GM19455 (cell line): Measurements from ENCODE around the gene TPM2.
A peak's percentile ranks its signal among the peaks of the same experiment; 100 is the strongest.

Experiments
- ATAC-seq: cut with Tn5 transposase; IDR thresholded peaks from one replicate; pipeline ENCODE4 v1.9.1; 2021; ENCODE audit not compliant: unreplicated experiment

Gene TPM2

GRCh38 chr9:35679091-35679490, 10.6 kb downstream of the TPM2 start:
- ATAC-seq, result no peak

DNA sequence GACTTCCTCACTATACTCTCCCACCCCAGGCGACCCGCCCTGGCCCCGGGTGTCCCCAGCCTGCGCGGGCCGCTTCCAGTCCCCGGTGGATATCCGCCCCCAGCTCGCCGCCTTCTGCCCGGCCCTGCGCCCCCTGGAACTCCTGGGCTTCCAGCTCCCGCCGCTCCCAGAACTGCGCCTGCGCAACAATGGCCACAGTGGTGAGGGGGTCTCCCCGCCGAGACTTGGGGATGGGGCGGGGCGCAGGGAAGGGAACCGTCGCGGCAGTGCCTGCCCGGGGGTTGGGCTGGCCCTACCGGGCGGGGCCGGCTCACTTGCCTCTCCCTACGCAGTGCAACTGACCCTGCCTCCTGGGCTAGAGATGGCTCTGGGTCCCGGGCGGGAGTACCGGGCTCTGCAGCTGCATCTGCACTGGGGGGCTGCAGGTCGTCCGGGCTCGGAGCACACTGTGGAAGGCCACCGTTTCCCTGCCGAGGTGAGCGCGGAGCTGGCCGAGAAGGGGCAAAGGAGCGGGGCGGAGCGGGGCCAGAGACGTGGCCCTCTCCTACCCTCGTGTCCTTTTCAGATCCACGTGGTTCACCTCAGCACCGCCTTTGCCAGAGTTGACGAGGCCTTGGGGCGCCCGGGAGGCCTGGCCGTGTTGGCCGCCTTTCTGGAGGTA, 13.9 kb downstream of the TPM2 start:
- no peak for ATAC-seq

DNA sequence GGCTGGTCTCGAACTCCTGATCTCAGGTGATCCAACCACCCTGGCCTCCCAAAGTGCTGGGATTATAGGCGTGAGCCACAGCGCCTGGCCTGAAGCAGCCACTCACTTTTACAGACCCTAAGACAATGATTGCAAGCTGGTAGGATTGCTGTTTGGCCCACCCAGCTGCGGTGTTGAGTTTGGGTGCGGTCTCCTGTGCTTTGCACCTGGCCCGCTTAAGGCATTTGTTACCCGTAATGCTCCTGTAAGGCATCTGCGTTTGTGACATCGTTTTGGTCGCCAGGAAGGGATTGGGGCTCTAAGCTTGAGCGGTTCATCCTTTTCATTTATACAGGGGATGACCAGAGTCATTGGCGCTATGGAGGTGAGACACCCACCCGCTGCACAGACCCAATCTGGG, 14.5 kb downstream of the TPM2 start:
- no peak for ATAC-seq

DNA sequence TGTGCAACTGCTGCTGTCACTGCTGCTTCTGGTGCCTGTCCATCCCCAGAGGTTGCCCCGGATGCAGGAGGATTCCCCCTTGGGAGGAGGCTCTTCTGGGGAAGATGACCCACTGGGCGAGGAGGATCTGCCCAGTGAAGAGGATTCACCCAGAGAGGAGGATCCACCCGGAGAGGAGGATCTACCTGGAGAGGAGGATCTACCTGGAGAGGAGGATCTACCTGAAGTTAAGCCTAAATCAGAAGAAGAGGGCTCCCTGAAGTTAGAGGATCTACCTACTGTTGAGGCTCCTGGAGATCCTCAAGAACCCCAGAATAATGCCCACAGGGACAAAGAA, 15.7 kb downstream of the TPM2 start:
- ATAC-seq, result no peak

- ATAC-seq, result no peak
Observed at GRCh38 chr9:35673132-35674024, 16.3 kb downstream of the TPM2 start, which contains the start of gene CA9. CA9 (plus strand) TSS chr9:35673928; CDS start chr9:35673960, 32 bp downstream.

DNA sequence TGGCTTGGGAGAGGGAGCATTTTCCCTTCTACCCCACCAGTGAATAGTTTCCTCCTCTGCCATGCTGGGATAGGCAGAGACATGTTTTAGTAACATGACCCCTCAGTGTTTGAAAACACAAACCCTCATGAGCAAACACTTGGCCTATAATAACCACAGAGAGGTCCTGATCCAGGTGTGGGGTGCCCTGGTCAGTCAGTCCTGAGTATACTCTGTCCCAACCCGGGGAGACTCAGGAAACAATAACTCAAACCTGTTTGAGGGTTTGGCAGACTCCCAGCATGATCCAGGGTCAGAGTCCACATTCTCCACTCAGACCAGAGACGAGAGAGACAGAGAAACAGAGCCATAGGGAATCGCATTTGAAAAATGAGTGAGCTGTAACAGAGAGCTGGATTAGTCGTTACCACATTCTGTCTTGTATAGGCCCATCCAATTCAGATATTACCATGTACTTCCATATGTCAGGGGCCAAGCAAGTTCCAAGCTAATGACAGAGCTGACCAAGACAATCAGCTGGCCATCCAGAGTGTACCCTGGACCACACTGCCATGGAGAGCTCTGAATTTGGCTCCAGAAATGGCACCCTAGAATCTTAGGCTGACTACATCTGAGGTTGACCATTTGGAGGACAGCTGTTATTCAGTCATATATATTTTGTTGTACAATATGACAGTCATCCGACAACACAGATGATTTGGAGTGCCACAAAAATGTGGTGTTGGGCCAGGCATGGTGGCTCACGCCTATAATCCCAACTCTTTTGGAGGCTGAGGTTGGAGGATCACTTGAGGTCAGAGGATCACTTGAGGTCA, 20.2 kb downstream of the TPM2 start:
- ATAC-seq, result no peak

- ATAC-seq, result no peak
Observed at GRCh38 chr9:35667939-35668338, 21.8 kb downstream of the TPM2 start.

- ATAC-seq, result no peak
Observed at GRCh38 chr9:35666549-35666948, 23.2 kb downstream of the TPM2 start.

DNA sequence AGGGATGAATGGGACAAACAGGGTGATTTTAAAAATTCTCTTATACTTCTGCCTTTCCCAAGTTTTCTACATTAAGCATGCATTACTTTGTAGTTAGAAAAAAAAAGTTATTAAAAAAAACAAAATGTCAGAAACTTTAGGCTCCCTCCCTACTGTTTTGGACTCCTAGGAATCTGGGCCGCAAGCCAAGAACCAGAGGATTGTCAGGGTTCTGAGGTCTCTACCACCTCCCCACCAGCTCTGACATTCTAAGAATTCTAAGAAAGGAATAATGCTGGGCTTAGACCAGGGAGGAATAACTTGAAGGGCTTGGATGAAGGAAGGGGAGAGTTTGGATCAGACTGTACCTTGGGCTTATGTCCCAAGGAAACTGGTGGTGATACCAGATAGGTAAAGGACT, 23.7 kb downstream of the TPM2 start:
- ATAC-seq, result no peak

- ATAC-seq, result no peak
Observed at GRCh38 chr9:35665471-35665818, 24.3 kb downstream of the TPM2 start.

GRCh38 chr9:35664531-35665470, 24.9 kb downstream of the TPM2 start, which contains the start of gene ARHGEF39:
ARHGEF39 (minus strand) TSS chr9:35665195; CDS start chr9:35665169, 26 bp downstream.
- peak; percentile 66 for ATAC-seq

GRCh38 chr9:35662437-35662836, 27.3 kb downstream of the TPM2 start:
- ATAC-seq, result no peak

DNA sequence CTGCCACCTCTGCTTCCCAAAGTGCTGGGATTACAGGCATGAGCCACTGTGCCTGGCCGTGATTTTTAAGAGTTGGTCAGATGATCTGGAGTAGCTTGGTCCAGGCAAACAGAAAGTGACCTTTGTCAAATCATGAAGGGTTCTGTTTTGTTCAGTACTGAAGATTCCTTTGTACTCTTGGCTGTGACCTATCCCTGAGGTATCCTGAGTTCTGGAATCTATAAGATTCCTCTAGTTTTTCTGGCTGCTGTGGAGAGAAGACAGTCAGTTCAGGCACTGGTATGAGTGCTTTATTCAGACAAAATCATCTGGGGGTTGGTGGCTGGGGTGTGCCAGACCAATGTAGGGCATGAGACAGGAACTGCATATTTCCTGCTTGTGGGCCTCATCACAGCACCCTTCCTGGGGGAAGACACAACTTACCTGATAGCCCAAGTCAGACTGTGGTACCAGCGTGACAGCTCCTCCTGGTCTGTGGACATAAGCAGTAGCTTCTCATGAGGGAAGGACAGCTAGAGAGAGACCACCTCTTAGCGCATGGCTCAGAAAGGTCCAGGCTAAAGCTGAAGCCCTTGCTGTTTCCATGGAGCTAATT, 27.9 kb downstream of the TPM2 start:
- no peak for ATAC-seq

GRCh38 chr9:35660966-35661415, 28.7 kb downstream of the TPM2 start:
- ATAC-seq, result no peak

DNA sequence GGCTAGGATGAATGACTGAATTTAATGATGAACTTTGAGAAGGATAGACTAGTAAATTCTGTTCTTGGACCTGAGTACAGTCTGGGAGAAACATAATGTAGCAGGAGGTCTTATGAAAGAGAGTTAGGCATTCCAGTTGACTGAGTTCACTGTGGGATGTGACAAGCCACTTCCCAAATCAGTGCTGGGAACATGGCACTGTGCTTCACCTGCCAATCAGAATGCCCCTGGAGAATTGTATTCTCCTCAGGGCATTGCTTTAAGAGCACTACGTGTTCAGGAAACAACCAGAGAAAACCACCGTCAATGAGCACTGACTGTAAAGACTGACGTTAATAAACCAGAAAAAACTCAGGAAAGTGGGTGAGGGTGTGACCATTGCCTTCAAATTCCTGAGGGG, 30.4 kb downstream of the TPM2 start:
- no peak for ATAC-seq

GRCh38 chr9:35658968-35659220, 30.8 kb downstream of the TPM2 start:
- ATAC-seq, result no peak

DNA sequence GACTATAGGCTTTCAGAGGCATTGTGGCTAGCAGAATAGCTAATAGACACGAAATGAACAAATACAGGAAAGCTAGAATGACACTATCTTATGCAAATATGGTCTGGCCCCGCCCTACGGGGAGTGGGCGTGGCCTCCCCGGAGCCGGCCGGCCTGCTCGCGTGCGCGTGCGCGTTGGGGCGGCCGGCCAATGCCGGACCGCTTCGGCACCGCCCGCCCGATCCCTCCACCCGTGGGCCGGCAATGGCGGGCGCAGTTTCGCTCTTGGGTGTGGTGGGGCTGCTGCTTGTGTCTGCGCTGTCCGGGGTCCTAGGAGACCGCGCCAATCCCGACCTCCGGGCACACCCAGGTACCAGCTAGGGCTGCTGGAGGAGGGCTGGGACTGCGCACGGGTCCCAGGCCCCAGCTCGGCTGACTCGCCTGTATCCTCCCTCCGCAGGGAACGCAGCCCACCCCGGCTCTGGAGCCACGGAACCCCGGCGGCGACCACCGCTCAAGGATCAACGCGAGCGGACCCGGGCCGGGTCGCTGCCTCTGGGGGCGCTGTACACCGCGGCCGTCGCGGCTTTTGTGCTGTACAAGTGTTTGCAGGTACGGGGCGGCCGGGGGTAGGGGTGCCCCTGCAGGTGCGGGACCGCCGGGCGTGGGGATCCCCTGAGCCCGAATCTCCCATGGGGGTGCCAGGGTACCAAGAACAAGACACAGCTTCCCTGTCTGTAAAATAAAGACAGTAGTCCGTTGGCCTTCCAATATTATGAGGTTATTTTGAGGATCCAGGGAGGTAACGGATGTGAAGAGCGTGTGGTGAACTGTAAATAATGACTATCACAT, 31.4 kb downstream of the TPM2 start, which contains the start of gene CCDC107:
Gene CCDC107 (plus strand): TSS at position 156 of the 831 bp plus-strand sequence. CDS start 88 bp downstream, at position 244.
- peak; percentile 62 for ATAC-seq

DNA sequence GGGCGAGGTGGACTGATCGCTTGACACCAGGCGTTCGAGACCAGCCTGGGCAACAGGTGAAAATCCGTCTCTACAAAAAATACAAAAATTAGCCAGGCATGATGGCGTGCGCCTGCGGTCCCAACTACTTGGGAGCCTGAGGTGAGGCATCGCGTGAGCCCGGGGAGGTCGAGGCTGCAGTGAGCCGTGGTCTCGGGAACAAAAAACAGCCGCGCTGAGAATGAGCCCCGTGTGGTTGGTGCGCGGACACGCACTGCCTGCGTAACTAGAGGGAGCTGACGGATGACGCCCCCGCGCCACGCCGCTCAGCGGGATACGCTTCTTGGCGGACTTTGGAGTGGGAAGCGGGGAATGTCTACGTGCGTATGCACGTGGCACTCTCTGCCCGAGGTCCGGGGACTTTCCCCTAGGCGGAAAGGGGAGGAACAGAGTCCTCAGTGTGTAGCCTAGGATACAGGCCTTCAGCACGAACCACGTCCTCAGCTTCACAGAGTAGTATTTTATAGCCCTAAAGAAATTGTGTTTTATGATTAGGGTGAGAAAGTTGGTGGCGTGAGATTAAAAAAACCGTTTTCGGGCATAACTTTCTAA, 32.1 kb downstream of the TPM2 start, which contains the start of gene RMRP:
Gene RMRP (minus strand): TSS at position 474 of the 591 bp plus-strand sequence.
- ATAC-seq, result peak; percentile 86
